NB4 (cell line): Measurements from ENCODE around the gene TANGO6.

Source experiments
- DNase-seq: peaks from one replicate; pipeline ENCODE4 v3.0.0; 2010; ENCODE audit warnings: low read depth
- H3K4me3 ChIP-seq: one replicate; pipeline ENCODE4 v1.5.1; 2011; ENCODE audit warnings: mild to moderate bottlenecking, low read depth, low read length, moderate library complexity
- MYC ChIP-seq: IDR thresholded peaks from 2 replicates; pipeline ENCODE4 v1.6.1; 2011; ENCODE audit warnings: low read depth, low read length
- POLR2A ChIP-seq: IDR thresholded peaks from 2 replicates; pipeline ENCODE4 v1.6.1; 2011; ENCODE audit warnings: mild to moderate bottlenecking; ENCODE audit not compliant: insufficient read length; ENCODE audit errors: extremely low read depth
- TF ChIP-seq, protein P1 (sequence below): IDR thresholded peaks from one replicate; pipeline ENCODE4 v1.5.1; 2012; ENCODE audit warnings: low read depth, low read length
- TF ChIP-seq, protein P2 (sequence below): IDR thresholded peaks from 2 replicates; pipeline ENCODE4 v1.6.1; 2011; ENCODE audit warnings: low read depth, low read length

Gene TANGO6

DNA sequence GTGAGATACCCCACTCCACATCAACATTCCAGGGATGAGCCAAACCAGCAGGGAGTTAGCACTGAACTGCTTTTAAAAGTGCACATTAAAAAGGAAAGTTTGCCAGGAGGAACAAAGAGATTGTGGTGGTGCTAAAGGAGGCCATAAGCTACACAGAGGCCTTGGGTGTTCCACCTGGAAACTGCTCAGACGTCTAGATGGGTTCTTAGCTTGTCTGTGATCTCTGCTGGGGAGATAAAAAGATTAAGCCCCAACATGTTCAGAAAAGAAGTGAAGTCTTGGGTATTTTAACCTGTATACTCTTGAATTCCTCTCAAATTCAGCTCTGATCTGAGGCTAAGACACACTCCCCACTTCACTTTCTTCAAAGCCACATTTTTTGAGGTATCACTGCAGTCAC lies 272.5 kb downstream of the TANGO6 start:
- no peak overlapping the region for H3K4me3 ChIP-seq
- TF ChIP-seq, protein P1, sequence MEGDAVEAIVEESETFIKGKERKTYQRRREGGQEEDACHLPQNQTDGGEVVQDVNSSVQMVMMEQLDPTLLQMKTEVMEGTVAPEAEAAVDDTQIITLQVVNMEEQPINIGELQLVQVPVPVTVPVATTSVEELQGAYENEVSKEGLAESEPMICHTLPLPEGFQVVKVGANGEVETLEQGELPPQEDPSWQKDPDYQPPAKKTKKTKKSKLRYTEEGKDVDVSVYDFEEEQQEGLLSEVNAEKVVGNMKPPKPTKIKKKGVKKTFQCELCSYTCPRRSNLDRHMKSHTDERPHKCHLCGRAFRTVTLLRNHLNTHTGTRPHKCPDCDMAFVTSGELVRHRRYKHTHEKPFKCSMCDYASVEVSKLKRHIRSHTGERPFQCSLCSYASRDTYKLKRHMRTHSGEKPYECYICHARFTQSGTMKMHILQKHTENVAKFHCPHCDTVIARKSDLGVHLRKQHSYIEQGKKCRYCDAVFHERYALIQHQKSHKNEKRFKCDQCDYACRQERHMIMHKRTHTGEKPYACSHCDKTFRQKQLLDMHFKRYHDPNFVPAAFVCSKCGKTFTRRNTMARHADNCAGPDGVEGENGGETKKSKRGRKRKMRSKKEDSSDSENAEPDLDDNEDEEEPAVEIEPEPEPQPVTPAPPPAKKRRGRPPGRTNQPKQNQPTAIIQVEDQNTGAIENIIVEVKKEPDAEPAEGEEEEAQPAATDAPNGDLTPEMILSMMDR = no peak
- no peak for TF ChIP-seq POLR2A
- TF ChIP-seq MYC = no peak
- TF ChIP-seq, protein P2, sequence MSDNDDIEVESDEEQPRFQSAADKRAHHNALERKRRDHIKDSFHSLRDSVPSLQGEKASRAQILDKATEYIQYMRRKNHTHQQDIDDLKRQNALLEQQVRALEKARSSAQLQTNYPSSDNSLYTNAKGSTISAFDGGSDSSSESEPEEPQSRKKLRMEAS = no peak
- DNase-seq = no peak

DNA sequence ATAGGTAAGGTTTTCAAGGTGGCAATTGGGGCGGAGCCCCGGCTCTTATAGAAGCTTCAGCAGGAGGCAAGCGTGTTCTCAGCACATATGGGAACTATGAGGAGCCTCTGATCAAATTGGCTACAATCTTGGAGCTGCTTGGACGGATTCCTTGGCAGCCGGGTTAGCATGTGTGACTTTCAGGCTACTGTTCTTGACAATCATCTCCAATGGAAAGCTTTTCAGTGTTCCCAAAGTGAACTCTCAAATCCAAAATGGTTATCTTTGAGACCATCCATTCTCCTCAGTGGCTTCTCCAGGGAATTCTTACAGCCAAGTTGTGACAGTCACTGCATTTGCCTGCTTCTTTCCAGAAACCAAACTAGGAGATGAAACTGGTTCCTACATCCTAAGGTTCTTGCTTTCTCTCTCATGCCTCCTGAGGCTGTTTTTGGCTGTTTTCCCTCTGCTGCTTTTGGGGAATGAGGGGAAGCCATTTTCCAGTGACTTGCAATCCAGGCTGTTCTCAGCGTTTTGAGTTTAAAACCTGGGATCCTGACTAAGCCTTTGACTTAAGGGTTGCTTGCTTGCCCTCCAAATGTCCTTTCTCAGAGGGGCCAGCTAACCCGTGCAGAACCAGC lies 273.0 kb downstream of the TANGO6 start:
- no peak overlapping the region for H3K4me3 ChIP-seq
- TF ChIP-seq, protein P2 = no peak
- no peak for TF ChIP-seq POLR2A
- no peak for TF ChIP-seq MYC
- TF ChIP-seq, protein P1 = no peak
- DNase-seq = no peak

DNA sequence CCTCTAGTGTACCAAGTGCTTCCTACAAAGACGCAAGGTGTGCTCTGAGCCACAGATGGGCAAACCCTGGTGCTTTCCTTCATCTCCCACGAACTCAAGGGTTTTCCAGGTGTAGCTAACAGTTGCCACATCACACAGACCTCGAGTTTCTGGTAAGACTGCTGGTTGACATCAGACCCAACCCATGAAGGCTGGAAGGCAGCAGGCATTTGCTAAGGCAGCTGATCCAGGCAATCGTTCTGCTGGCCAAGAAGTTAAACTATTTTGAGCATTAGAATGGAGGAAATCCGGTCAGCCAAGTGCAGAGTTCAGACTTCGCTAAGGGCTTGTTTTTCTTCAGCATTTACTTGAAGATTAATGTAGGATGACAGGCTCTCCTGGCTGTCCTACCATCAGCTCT lies 273.6 kb downstream of the TANGO6 start:
- TF ChIP-seq POLR2A = no peak
- TF ChIP-seq, protein P1 = no peak
- H3K4me3 ChIP-seq = no peak overlapping the region
- no peak for DNase-seq

DNA sequence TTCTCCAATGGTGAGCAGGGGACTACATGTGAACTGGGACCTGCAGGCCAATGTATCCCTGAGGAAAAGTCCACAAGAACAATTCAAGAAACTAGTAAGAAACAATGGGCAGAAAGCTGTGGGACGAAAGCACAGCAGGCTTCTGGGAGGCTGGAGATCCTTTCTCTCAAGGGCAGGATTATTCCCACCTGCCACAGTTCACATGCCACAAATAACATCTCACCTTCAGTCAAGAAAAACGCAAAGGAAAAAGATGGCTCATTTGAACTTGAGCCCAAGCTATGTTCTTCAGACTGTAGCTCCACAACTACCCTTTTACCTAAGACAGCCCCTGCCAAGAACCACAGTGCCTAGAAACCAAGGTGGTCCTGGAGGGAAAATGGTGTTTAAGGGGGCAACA lies 275.1 kb downstream of the TANGO6 start:
- H3K4me3 ChIP-seq = no peak overlapping the region

DNA sequence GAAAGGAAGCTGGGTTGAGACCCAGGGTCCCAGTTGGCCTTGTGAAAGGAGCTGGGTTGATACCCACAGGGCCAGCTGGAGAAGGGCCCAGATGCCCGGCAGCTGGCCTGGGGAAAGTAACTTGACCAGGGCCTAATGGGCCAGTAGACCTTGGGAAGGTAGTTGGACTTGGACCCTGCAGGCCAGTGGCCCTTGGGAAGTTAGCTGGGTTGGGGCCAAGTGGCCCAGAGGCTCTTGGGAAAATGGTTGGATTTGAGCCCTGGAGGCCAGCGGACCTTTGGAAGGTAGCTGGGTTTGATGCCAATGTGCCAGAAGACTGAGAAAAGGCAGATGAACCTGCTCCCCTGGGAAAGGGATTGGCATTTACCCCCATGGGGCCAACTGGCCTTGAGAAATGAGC lies 275.7 kb downstream of the TANGO6 start:
- no peak overlapping the region for H3K4me3 ChIP-seq
- no peak for DNase-seq
- TF ChIP-seq POLR2A (no peak), MYC (no peak)
- TF ChIP-seq, protein P2 = no peak
- TF ChIP-seq, protein P1 = no peak

More for the DNA sequence above, 275.1 kb downstream of the TANGO6 start:
- TF ChIP-seq POLR2A = no peak
- TF ChIP-seq, protein P2 = no peak
- TF ChIP-seq, protein P1 = no peak
- TF ChIP-seq MYC = no peak
- no peak for DNase-seq

DNA sequence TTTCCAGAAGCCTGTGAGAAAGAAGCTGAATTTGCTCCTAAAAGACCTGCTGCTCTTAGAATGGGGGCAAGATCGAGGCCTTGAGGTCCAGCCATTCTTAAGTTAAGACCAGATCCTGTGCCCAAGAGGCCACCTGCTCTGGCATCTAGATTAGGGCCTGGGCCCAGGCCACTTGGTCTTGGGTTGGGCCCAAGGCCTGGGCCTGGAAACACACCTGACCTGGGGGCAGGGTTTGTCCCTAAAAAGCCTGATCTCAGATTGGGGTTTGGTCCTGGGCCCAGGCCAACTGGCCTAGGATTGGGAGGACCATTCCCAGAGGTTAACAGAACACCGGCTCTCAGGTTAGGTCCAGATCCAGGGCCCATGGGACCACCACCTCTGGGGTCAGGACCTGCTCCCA lies 276.2 kb downstream of the TANGO6 start:
- no peak overlapping the region for H3K4me3 ChIP-seq
- no peak for TF ChIP-seq POLR2A
- no peak for TF ChIP-seq MYC
- TF ChIP-seq, protein P1 = no peak
- TF ChIP-seq, protein P2 = no peak
- DNase-seq = no peak
